DND-41 (cell line): ENCODE data around the gene OBSCN.

ENCODE experiments used
- ATAC-seq: fragments of 200-7000 bp; cut with Tn5 transposase; 3 replicates; pipeline ENCODE4 v1.9.1; 2021; ENCODE audit warnings: low read depth; ENCODE audit not compliant: insufficient read depth
- DNase-seq: peaks from one replicate; pipeline ENCODE4 v3.0.0-alpha.2; 2020
- H2AFZ ChIP-seq: 2 replicates; pipeline ENCODE4 v1.6.0; 2012; ENCODE audit warnings: low read depth, low read length
- H3K27ac ChIP-seq: 2 replicates; pipeline ENCODE4 v1.5.1; 2012; ENCODE audit warnings: low read length, inconsistent platforms
- H3K27me3 ChIP-seq: fragments of 200-600 bp; sonication (generic); 2 replicates; pipeline ENCODE4 v1.6.0; 2012; ENCODE audit warnings: low read length, mild to moderate bottlenecking, inconsistent platforms; ENCODE audit not compliant: insufficient read depth, poor library complexity
- H3K36me3 ChIP-seq: 2 replicates; pipeline ENCODE4 v1.5.1; 2012; ENCODE audit warnings: low read length, inconsistent platforms; ENCODE audit not compliant: insufficient read depth
- H3K4me1 ChIP-seq: 2 replicates; pipeline ENCODE4 v1.5.1; 2012; ENCODE audit warnings: mild to moderate bottlenecking, low read length; ENCODE audit not compliant: insufficient read depth
- H3K4me2 ChIP-seq: 2 replicates; pipeline ENCODE4 v1.6.0; 2012; ENCODE audit warnings: mild to moderate bottlenecking, moderate library complexity, low read length, inconsistent platforms; ENCODE audit not compliant: insufficient read depth
- H3K4me3 ChIP-seq, 2 experiments: fragments of 200-600 bp in 1 of 2; shearing (Covaris generic) in 1 of 2; 2 replicates each; pipeline ENCODE4 v1.5.1; 2012 to 2016; ENCODE audit warnings: inconsistent platforms in 2 of 2, low read length in 2 of 2, mild to moderate bottlenecking in 2 of 2, low read depth in 1 of 2, moderate library complexity in 1 of 2
- H3K79me2 ChIP-seq: 2 replicates; pipeline ENCODE4 v1.6.0; 2012; ENCODE audit warnings: low read length, inconsistent platforms; ENCODE audit not compliant: insufficient read depth
- H3K9ac ChIP-seq: 2 replicates; pipeline ENCODE4 v1.6.0; 2012; ENCODE audit warnings: low read depth, mild to moderate bottlenecking, inconsistent platforms, low read length, moderate library complexity
- H3K9me3 ChIP-seq: 2 replicates; pipeline ENCODE4 v1.5.1; 2012; ENCODE audit warnings: low read length, moderate library complexity, mild to moderate bottlenecking, inconsistent platforms; ENCODE audit not compliant: insufficient read depth, severe bottlenecking
- H4K20me1 ChIP-seq: 2 replicates; pipeline ENCODE4 v1.6.0; 2012; ENCODE audit warnings: low read length; ENCODE audit not compliant: insufficient read depth
- CTCF ChIP-seq: IDR thresholded peaks from 2 replicates; pipeline ENCODE4 v1.5.1; 2012; ENCODE audit warnings: borderline replicate concordance, low read length, moderate library complexity, mild to moderate bottlenecking; ENCODE audit not compliant: poor library complexity, severe bottlenecking; ENCODE audit errors: extremely low read depth
- EZH2 ChIP-seq: IDR thresholded peaks from 3 replicates; pipeline ENCODE4 v1.6.1; 2012; ENCODE audit warnings: borderline replicate concordance, low read depth, mild to moderate bottlenecking, moderate library complexity, low read length, inconsistent platforms; ENCODE audit not compliant: severe bottlenecking

Gene OBSCN

GRCh38 chr1:228276174-228276831, 68.5 kb downstream of the OBSCN start:
- H3K27me3 ChIP-seq = no peaks in the 10 kb centered on the region
- H3K9me3 ChIP-seq = no peaks in the 10 kb centered on the region
- H3K4me2 ChIP-seq = no peak overlapping the region
- H3K36me3 ChIP-seq = peaks cover 68% of the 10 kb centered on the region
- no peaks in the 10 kb centered on the region for H3K79me2 ChIP-seq
- H4K20me1 ChIP-seq = 0 out of 2 replicates have a peak, but pooled peaks cover 3% of the 10 kb centered on the region
- no peak overlapping the region for H2AFZ ChIP-seq
- no peak for TF ChIP-seq CTCF
- no peak for TF ChIP-seq EZH2
- H3K4me1 ChIP-seq = no peaks in the 10 kb centered on the region
- ATAC-seq (no peak), DNase-seq (no peak)
- no peak overlapping the region for H3K9ac ChIP-seq
- no peak overlapping the region for H3K27ac ChIP-seq
- H3K4me3 ChIP-seq = no peak overlapping the region

GRCh38 chr1:228276901-228277490, 69.2 kb downstream of the OBSCN start:
- no peak for TF ChIP-seq EZH2
- no peak for TF ChIP-seq CTCF
- Histone ChIP-seq H3K9ac (no peak overlapping the region), H4K20me1 (0 out of 2 replicates have a peak, but pooled peaks cover 3% of the 10 kb centered on the region), H3K4me2 (no peak overlapping the region), H2AFZ (no peak overlapping the region), H3K79me2 (no peaks in the 10 kb centered on the region), H3K4me3 (no peak overlapping the region), H3K4me1 (no peaks in the 10 kb centered on the region), H3K9me3 (no peaks in the 10 kb centered on the region), H3K36me3 (peaks cover 71% of the 10 kb centered on the region), H3K27me3 (no peaks in the 10 kb centered on the region), H3K27ac (no peak overlapping the region)
- ATAC-seq (no peak), DNase-seq (no peak)

GRCh38 chr1:228277491-228278431, 69.9 kb downstream of the OBSCN start:
- Histone ChIP-seq H3K79me2 (no peaks in the 10 kb centered on the region), H2AFZ (no peak overlapping the region), H3K9ac (no peak overlapping the region), H3K27ac (no peak overlapping the region), H3K4me3 (no peak overlapping the region), H3K27me3 (no peaks in the 10 kb centered on the region), H3K4me1 (no peaks in the 10 kb centered on the region), H3K4me2 (no peak overlapping the region), H3K36me3 (peaks cover 76% of the 10 kb centered on the region), H4K20me1 (0 out of 2 replicates have a peak, but pooled peaks cover 3% of the 10 kb centered on the region), H3K9me3 (no peaks in the 10 kb centered on the region)
- ATAC-seq = no peak
- TF ChIP-seq CTCF (no peak), EZH2 (no peak)
- DNase-seq = no peak
